Activated CD4-positive, CD25-positive, alpha-beta regulatory T cell treated with anti-CD3 and anti-CD28 coated beads, Interleukin-2, amount 50 U/mL, for 72 hours (primary cell): ENCODE results near the gene ERC2.

Experiments used
- DNase-seq: peaks from one replicate; pipeline ENCODE4 v3.0.0; 2021

ERC2 gene

DNA sequence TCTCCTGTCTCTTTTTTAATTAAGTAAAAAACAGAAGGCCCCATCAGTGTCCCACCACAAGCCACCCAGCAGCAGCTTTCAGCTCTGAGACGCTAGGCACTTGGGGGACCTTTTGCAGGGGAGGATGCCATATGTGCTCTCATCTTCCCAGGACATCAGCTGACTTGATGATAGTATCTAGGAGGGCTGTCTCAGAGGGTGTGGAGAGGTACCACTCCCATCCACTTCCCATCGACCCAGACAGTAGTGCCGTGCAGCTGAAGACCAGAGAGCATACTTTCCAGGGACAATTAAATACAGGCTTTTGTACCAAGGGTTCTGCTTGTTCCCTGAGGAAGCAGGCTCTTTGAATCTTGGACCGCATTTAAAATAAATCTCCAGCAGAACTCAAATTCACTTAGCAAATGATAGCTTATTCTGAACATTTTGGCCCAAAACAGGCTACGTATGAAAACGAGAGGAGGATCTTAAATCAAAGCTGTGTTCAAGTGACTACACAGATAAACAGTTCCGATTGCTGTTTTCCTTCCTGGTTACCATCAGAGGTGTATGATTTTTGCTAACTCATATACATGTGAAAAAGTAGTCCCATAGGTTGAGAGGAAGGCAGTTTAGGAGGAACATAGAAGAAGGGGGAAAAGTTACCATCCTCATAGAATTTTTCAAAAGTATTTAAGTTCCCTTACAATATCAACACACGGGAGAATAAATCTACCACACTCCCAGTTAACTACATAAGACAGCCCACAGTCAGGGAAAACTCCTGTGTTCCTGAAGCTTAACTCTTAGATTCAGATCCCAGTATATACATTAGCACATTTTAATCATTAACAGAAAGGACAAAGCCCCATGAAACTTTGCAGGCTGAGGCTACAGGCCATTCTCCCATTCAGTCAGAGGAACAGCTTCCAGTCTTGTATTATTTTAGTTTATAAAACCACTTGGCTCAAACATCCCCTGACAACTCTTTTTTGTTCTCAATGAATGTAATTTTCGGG, 990.7 kb downstream of the ERC2 start:
- DNase-seq = no peak

DNA sequence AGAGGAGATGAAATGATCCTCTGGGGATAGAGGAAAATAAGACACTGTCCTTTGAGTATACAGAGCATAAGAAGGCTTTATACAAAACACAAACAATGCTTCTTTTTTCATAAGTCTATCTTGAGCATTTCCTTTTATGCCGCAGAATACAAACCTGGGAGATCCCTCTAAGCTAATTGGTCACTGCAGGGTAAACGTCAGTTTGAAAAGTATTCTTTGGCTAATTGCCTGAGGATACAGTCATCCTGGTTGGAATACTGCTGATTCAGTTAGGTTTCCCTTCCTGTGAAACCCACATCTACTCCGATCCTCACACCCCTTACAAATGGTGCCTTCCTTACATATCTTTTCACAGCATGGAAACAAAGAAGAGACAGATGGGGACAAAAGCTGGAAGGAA, 991.8 kb downstream of the ERC2 start:
- no peak for DNase-seq

DNA sequence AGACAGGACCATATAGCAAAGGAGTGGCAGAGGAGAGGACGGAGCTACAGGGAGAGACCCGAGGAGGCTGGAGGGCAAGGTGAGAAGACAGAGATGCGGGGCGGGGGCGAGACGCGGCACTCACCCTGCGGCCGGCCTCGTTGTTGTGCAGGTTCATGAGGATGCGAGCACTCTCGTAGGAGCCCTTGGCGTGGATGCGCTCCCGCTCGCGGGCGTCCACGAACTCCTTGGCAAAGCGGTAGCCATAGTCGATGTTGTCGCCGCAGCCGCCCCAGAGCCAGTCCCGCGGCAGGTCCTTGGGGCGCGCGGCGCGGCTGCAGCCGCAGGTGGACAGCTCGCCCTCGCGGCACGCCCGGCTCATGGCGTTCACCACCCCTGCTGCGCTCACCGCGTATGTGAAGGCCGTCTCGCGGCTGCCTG, 994.0 kb downstream of the ERC2 start:
- DNase-seq = no peak

DNA sequence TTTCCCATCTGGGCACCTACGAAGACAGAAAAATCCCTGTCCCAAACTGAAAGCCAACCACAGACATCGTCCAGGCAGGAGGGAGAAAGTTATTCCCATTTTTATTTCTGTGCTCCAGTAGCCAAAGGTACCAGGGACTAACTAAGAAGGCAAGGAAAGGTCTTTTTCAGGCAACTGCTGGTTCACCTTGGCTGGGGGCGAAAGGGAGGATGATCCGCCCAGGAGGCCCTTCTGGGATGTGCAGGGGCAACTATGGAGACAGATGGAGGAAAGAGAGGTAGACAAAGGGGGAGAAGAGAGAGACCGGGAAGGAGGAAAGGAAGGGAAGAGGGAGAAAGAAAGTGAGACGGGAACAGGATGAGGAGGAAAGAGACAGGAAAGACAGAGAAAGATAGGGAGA, 994.5 kb downstream of the ERC2 start:
- DNase-seq = no peak

DNA sequence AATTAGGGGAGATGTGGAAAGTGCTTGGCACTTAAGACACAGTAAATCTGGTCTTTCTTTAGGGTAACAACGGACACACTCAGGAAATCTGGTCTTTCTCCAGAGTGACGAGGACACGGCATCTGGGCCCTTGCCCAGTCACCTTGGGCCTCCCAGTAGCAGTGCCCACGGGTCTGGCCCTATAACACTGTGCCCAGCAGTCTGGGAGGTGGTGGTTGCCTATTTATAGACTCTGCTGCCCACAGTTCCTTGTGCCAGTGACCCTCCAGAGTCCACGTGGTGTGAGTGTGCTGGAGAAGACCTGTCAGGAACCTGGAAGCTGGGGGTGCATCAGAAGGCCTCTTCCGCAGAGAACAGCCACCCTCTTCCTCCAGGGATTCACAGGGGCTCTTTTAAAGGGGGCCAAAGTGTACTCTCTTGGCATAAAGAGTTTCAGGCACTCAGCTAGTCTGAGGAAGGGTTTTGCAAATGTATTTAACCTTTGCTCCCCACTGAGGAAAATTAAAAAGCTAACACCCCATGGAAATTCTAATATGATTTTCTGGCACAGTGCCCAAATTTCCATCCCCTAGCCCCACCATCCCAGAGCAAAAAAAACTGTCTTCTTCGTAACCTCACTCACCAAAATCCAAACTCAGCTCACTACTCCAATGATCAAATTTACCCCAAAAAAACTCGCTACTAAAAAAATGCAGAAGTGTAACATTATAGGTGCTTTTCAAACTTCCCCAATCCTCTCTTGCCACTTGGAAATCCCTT, 996.6 kb downstream of the ERC2 start:
- DNase-seq = no peak

DNA sequence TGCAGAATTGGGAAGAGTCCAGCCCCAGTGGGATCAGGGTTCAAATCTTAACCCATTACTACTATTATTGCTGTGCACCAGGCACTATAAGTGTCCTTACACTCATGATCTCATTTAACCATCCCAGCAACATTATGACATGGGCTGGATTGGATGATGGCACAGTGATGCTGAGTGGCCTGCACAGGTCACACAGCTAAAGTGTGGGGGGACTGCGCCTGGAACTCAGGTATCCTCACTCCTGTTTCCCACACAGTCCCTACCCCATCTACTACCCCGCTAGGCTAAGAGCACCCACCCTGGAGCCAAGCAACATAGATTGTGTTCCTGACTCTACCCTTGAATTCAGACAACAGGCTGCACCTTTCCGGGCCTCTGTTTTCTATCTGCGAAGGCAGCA, 997.2 kb downstream of the ERC2 start:
- no peak for DNase-seq

DNA sequence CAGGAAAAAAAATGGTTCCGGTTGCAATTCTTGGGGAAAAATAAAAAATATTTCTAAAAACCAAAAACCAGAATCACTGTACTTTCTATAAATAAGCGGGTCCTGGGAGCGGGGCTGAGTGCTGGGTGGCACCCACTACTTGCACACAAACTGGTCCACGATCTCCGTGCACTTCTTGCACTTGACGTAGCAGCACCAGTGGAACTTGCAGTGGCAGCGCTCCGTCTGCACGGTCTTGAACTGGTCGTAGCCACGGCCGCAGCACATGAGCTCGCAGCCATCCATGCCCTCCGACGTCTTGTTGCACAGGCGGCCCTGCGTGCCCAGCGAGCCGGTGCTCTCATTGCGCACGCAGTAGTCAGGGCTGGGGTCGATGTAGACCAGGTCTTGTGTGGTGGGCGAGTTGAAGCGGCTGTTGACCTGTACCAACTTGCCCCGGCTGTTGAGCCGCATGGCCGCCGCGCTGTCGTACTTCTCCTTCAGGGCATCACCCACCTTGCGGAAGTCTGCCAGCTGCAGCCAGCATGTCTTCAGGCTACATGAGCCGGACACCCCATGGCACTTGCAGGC, 998.2 kb downstream of the ERC2 start:
- DNase-seq = no peak

DNA sequence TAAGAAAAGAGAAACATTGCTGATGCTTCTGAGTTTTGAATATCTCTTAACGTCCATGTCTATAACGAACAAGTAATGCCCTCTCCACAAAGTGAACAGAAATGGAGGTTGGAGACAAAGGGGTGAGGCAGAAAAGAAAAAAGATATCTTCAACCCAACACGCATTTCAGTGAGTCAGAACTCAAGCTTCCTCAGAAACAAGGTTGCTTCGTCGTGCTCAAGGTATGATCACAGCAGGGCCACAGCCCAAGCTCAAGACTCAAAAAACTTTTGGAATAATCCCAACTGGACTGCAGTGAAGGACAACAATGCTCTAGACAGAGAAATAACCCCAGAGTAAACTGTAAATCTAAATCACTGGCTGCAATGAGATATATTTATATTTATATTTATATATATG, 1000.0 kb downstream of the ERC2 start:
- no peak for DNase-seq

DNA sequence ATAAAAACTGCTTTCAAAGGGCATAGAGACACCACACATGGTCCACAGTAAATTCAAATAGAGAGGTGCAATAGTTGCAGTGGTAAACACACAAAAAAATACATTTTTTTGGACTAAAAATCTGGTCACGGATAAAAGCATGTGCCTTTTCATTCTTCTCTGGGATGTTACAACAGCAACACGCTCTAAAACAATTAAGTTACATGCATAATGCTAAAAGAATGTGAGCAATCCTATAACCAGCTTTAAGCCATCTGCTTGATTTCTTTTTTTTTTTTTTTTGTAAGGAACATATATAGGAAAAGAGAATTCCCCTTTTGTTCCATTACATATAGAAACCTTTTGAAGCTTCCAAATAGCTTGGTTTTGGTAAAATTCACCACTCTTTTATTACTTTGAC, 1001.2 kb downstream of the ERC2 start:
- no peak for DNase-seq

DNA sequence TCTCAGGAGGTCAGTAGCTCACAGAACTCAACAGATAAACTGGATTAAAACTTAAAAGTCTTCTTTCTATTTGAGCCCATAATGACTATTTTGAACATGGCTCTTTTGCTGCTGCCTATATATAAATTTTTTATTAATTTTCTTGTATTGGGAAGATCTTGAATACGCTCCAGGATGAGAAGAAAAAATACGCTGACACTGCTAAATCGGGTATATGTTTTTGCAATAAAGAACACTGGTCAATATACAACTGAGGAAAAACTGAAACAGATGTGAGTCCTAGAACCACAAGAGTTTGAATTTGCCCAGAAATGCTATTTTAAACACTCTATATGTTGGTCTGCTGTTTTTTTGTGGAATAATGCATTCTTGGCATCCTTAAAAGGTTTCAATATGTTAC, 1001.7 kb downstream of the ERC2 start:
- DNase-seq = no peak

DNA sequence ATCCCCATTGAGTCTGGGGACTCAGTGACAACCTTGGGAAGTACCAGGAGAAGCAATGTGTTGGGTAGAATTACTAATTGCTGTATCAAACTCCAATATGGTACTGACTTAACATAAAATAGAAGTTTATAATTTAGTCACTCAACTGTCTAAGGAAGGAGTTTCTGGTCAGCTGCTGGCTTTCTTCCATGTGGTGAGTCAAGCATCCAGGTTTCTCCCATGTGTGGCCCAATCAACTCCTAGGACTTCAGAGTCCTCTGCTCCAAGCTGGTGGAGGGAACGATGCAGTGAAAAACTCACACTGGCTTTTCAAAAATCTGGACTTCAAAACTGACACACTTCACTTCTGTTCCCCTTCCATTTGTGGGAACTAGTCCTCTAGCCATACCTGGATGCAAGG, 1006.4 kb downstream of the ERC2 start:
- DNase-seq = no peak

DNA sequence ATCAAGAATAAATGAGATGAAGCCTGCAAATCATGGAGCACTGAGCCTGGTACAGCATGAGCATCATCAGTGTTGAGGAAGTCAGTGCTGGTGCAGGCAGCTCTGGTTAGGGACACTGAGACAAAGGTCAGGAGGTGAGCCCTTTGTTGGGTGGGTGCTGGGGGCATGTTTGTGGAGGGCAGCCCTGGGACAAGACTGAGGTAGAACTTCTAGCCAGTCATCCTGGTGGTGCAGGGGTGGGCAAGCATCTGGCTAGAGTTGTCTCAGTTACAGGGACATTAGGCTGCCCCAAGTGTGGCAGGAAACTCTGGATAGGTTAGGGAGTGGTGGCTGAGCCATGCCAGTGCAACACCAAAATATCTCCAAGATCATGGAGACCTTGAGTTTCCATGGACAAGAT, 1008.4 kb downstream of the ERC2 start:
- DNase-seq = no peak
